ENCODE data around the gene DYNC2LI1.

Gene DYNC2LI1

GRCh38 chr2:43810888-43811287 is 37.0 kb downstream of the DYNC2LI1 start:
- CTCF ChIA-PET, result no interaction called here
- Histone ChIP-seq H3K4me1 (ENCODE audit: control insufficient read depth, insufficient read depth, low read length) (no peaks in the 10 kb centered on the region), H3K36me3 (ENCODE audit: control insufficient read depth in 2 of 2, insufficient read depth in 1 of 2, low read length in 2 of 2) (peaks cover under 1 to 9% of the 10 kb centered on the region in 2 experiments; a peak in 2 of 3 replicates), H3K9me3 (ENCODE audit: control insufficient read depth, insufficient read depth, low read depth, low read length) (no peaks in the 10 kb centered on the region), H3K4me3 (ENCODE audit: low read depth, low read length) (no peak overlapping the region), H3K27ac (ENCODE audit: extremely low read depth, low read depth, low read length) (no peak overlapping the region)
- POLR2A ChIA-PET, result no interaction called here
- TF ChIP-seq ZSCAN5A (tag by site-specific recombination; IDR thresholded peaks at IDR 0.05) (no peak), ZFP3 (tag by site-specific recombination; IDR thresholded peaks at IDR 0.05; ENCODE audit: low read depth) (no peak), SP7 (tag by site-specific recombination; IDR thresholded peaks at IDR 0.05) (no peak), ZNF112 (tag by site-specific recombination; IDR thresholded peaks at IDR 0.05) (no peak), MEIS1 (CRISPR knock-in tag; IDR thresholded peaks at IDR 0.05; ENCODE audit: borderline replicate concordance) (no peak), ZNF658 (tag by site-specific recombination; IDR thresholded peaks at IDR 0.05) (no peak), KLF16 (tag by site-specific recombination; IDR thresholded peaks at IDR 0.05) (no peak), ZNF223 (tag by site-specific recombination; IDR thresholded peaks at IDR 0.05) (no peak), SP2 (tag by site-specific recombination; IDR thresholded peaks at IDR 0.05) (no peak), ZNF140 (tag by site-specific recombination; IDR thresholded peaks at IDR 0.05) (no peak), ZXDB (tag by site-specific recombination; IDR thresholded peaks at IDR 0.05) (no peak), ZNF350 (tag by site-specific recombination; IDR thresholded peaks at IDR 0.05) (no peak), ZNF10 (tag by site-specific recombination; IDR thresholded peaks at IDR 0.05) (no peak), ZNF221 (tag by site-specific recombination; IDR thresholded peaks at IDR 0.05; ENCODE audit: borderline replicate concordance) (no peak), ZNF26 (tag by site-specific recombination; IDR thresholded peaks at IDR 0.05) (no peak)

- no peak overlapping the region for H3K27ac ChIP-seq (ENCODE audit: extremely low read depth, low read depth, low read length)
- H3K4me1 ChIP-seq (ENCODE audit: control insufficient read depth, insufficient read depth, low read length), result no peaks in the 10 kb centered on the region
- no peaks in the 10 kb centered on the region for H3K9me3 ChIP-seq (ENCODE audit: control insufficient read depth, insufficient read depth, low read depth, low read length)
- ChIA-PET CTCF (no interaction called here), POLR2A (interaction anchor here (0.7 kb wide), 1 partner anchor 969 kb away, joined by 4 read pairs; no protein-coding TSS in a partner anchor)
- H3K4me3 ChIP-seq (ENCODE audit: low read depth, low read length), result no peak overlapping the region
- H3K36me3 ChIP-seq (ENCODE audit: control insufficient read depth in 2 of 2, insufficient read depth in 1 of 2, low read length in 2 of 2), result peaks cover 0 to 9% of the 10 kb centered on the region in 2 experiments; a peak in 2 of 3 replicates
- TF ChIP-seq ZFP3 (tag by site-specific recombination; IDR thresholded peaks at IDR 0.05; ENCODE audit: low read depth), result no peak
- TF ChIP-seq ZNF677 (tag by site-specific recombination; IDR thresholded peaks at IDR 0.05), result no peak
- TF ChIP-seq ZNF26 (tag by site-specific recombination; IDR thresholded peaks at IDR 0.05), result no peak
- no peak for TF ChIP-seq ZNF324 (tag by site-specific recombination; IDR thresholded peaks at IDR 0.05)
- TF ChIP-seq SCRT1 (tag by site-specific recombination; IDR thresholded peaks at IDR 0.05; ENCODE audit: borderline replicate concordance), result no peak
- TF ChIP-seq BCL6B (tag by site-specific recombination; IDR thresholded peaks at IDR 0.05), result no peak
- TF ChIP-seq SETDB1 (IDR thresholded peaks at IDR 0.05; ENCODE audit: insufficient read length, low read length), result no peak
- no peak for TF ChIP-seq ZNF391 (tag by site-specific recombination; IDR thresholded peaks at IDR 0.05; ENCODE audit: borderline replicate concordance, low read depth)
- no peak for TF ChIP-seq ZNF654 (tag by site-specific recombination; IDR thresholded peaks at IDR 0.05; ENCODE audit: low read depth)
- TF ChIP-seq ZNF704 (tag by site-specific recombination; IDR thresholded peaks at IDR 0.05), result no peak
- TF ChIP-seq INSM2 (tag by site-specific recombination; IDR thresholded peaks at IDR 0.05), result no peak
- no peak for TF ChIP-seq ZNF792 (tag by site-specific recombination; IDR thresholded peaks at IDR 0.05)
- TF ChIP-seq ZNF146 (tag by site-specific recombination; IDR thresholded peaks at IDR 0.05), result no peak
- TF ChIP-seq TCF7L2 (IDR thresholded peaks at IDR 0.05; ENCODE audit: borderline replicate concordance, low read depth, low read length), result no peak
- TF ChIP-seq ZNF626 (tag by site-specific recombination; IDR thresholded peaks at IDR 0.05), result no peak
- no peak for TF ChIP-seq ZNF624 (tag by site-specific recombination; IDR thresholded peaks at IDR 0.05)
- TF ChIP-seq SP2 (tag by site-specific recombination; IDR thresholded peaks at IDR 0.05), result no peak
These were observed 38.2 kb downstream of the DYNC2LI1 start for GRCh38 chr2:43812006-43812405.

Measured in HEK293 (cell line).